Activated T-cell treated with anti-CD3 and anti-CD28 coated beads, Interleukin-2, amount 50 U/mL, for 24 hours (primary cell): ENCODE data around the gene SEPTIN6.
"Not testable (repeated sequence)": the region's sequence is repeated elsewhere in the genome, so short reads cannot be mapped to it uniquely, and the experiment has no call there.

Experiments
- DNase-seq: peaks from one replicate; pipeline ENCODE4 v3.0.0-alpha.2; 2020
- H3K27ac Mint-ChIP-seq: 2 replicates; pipeline ENCODE4 v1.8.0; 2020; ENCODE audit warnings: mild to moderate bottlenecking, mixed read lengths
- H3K27me3 Mint-ChIP-seq: 2 replicates; pipeline ENCODE4 v1.8.0; 2020; ENCODE audit warnings: mixed read lengths
- H3K36me3 Mint-ChIP-seq: 2 replicates; pipeline ENCODE4 v1.8.0; 2020; ENCODE audit warnings: low read depth, mixed read lengths
- H3K4me1 Mint-ChIP-seq: 2 replicates; pipeline ENCODE4 v1.8.0; 2020; ENCODE audit warnings: low read depth, mixed read lengths
- H3K4me3 Mint-ChIP-seq: 2 replicates; pipeline ENCODE4 v1.8.0; 2020; ENCODE audit warnings: mild to moderate bottlenecking, moderate library complexity, mixed read lengths
- H3K9me3 Mint-ChIP-seq: 2 replicates; pipeline ENCODE4 v1.8.0; 2020; ENCODE audit warnings: mixed read lengths

SEPTIN6 gene

GRCh38 chrX:119696251-119696890, 3.4 kb upstream of the SEPTIN6 start:
- no peaks in the 10 kb centered on the region for H3K9me3 Mint-ChIP-seq
- H3K36me3 Mint-ChIP-seq: peaks cover 13% of the 10 kb centered on the region
- peaks cover 14% of the 10 kb centered on the region for H3K4me1 Mint-ChIP-seq
- no peak for DNase-seq
- no peak overlapping the region for H3K4me3 Mint-ChIP-seq
- H3K27me3 Mint-ChIP-seq: no peaks in the 10 kb centered on the region
- H3K27ac Mint-ChIP-seq: no peak overlapping the region

- H3K9me3 Mint-ChIP-seq: no peaks in the 10 kb centered on the region
- H3K4me3 Mint-ChIP-seq: no peak overlapping the region
- H3K36me3 Mint-ChIP-seq: peaks cover 19% of the 10 kb centered on the region
- H3K4me1 Mint-ChIP-seq: peaks cover 22% of the 10 kb centered on the region
- DNase-seq: no peak
- H3K27ac Mint-ChIP-seq: no peak overlapping the region
- no peaks in the 10 kb centered on the region for H3K27me3 Mint-ChIP-seq
Observed at GRCh38 chrX:119695535-119696050, 2.6 kb upstream of the SEPTIN6 start.

DNA sequence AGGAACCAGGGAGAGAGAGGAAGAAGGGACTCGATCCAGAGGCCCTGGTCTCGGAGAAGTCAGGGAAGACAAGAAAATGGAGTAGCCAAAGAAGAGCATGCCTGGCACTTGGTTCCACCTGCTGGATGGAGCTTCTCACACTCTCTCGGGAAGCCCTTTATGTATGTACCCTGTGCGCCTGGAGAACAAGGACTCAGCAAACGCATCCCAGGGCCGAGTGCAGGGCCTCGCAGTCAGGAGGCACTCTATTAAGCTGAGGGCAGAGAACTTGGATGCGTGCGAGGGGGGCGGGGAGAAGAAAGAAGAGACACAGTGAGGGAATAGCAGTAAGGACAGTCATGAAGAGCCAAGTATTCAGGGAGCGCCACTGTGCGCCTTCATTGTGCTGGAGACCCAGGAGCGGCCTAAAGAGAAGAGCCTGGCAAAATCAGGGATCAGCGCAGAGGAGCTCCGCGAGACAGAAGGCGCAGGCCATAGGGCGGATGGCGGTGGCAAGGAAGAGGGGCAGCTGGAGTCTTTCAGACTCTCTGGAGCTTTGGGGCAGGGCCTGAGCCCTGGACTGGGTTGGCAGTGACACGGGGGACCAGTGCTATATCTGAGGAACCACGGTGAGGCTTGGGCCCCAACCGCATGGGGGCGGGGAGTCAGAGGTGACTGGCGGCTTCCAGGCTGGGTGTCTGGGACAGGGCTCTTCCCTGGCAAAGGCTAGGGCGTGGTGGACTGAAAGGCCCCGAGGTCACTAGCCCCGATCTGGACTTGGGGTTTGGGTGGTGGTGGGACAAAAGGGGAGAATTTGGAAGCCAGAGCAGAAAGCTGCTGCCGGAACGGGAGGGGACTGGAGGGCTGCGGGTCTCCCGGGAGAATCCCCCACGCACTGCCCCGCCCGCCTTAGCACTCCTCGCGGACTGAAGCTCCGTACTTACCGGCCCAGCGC, 1.9 kb upstream of the SEPTIN6 start:
- Mint-ChIP-seq H3K4me1 (peaks cover 26% of the 10 kb centered on the region), H3K27me3 (no peaks in the 10 kb centered on the region), H3K36me3 (peaks cover 23% of the 10 kb centered on the region), H3K9me3 (no peaks in the 10 kb centered on the region), H3K4me3 (no peak overlapping the region), H3K27ac (no peak overlapping the region)
- DNase-seq: no peak

DNA sequence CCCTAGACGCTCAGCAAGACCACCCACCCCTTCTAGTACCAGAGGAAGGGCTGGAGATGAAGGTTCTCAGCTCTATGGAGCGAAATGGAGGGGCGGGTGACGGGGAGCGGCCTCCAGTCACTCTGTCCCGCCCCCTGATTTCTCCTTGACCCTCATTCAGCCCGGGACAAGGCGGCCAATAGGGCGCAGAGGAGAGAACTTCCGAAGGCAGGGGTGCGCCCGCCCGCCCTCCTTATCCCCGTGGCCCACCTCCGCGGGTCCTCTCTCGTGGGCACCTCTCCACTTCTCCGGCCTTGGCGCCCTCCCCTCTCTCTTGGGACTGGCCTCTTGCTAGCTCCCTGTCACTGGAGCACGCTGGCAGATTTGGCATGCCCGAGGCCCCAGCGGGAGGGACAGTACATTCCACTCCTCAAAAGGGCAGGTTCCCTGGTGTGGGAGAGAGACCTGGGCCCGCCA, 1.1 kb upstream of the SEPTIN6 start:
- no peaks in the 10 kb centered on the region for H3K27me3 Mint-ChIP-seq
- peaks cover 25% of the 10 kb centered on the region for H3K36me3 Mint-ChIP-seq
- H3K27ac Mint-ChIP-seq: peak overlapping the region; percentile 53
- DNase-seq: no peak
- no peaks in the 10 kb centered on the region for H3K9me3 Mint-ChIP-seq
- H3K4me1 Mint-ChIP-seq: peaks cover 32% of the 10 kb centered on the region
- H3K4me3 Mint-ChIP-seq: peak overlapping the region; percentile 88

GRCh38 chrX:119692191-119693039, 553 bp downstream of the SEPTIN6 start:
- Mint-ChIP-seq H3K9me3 (no peaks in the 10 kb centered on the region), H3K27me3 (no peaks in the 10 kb centered on the region), H3K4me1 (peaks cover 42% of the 10 kb centered on the region), H3K27ac (peak overlapping the region; percentile 99), H3K4me3 (peak overlapping the region; percentile 88), H3K36me3 (peaks cover 35% of the 10 kb centered on the region)
- peak; percentile 84 for DNase-seq

DNA sequence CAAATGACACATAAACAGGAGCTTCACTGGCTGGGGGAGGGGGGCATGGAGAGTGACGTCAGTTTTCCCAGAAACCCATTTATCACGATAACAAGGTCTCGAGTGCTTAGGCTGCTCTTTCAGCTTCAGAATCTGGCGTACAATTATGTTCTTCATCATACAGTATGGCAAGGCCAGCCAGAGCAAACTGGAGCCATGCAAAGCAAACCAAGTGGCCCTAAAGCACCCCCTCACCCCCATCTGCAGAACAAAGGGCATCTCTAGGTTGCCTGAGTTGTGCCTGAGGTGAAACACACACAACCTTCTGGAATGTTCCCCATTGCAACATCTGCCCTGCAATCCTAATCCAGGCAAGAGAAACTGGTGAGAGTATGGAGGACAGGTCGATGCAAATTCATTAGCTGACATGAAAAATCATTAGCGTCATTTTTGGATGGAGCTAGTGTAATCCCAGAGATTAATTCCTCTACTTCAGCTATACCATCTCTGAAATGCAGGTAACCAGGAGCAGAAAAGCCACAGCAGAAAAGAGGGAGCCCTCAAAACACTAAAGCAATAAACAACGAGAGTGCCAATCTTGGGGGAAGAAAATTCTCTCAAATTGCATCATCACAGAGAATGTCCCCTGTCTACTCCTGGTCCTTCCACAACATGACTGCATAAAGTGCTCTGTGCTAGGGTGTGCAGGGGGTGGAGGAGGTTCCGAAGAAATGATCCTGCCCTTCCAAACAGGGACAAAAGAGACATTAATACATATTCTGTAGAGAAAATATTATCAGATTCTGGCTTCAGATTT, 1.8 kb downstream of the SEPTIN6 start:
- Mint-ChIP-seq H3K36me3 (peaks cover 47% of the 10 kb centered on the region), H3K4me3 (peak overlapping the region; percentile 88), H3K4me1 (peaks cover 55% of the 10 kb centered on the region), H3K27me3 (no peaks in the 10 kb centered on the region), H3K9me3 (no peaks in the 10 kb centered on the region), H3K27ac (peak overlapping the region; percentile 99)
- peak; percentile 79 for DNase-seq

DNA sequence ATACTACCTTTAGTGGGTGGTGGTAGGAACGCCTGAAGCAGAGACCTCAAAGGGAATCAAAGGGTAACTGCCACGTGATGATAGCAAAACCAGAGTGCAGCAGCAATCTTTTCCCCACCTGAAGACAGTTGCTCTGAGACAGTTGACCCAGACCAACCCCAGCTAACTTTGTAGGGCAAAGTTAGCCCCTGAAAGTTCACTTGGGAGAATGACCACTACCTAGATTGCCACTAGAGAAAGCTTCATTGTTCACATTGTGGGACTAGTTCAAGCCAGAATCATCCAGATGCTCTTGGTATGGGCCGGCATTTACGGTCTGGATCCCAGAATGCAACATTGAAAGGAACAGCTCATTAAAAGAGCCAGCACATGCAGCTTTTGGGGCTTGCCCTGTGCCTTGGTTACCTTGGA, 4.1 kb downstream of the SEPTIN6 start:
- peak; percentile 55 for DNase-seq

GRCh38 chrX:119687661-119688413, 5.1 kb downstream of the SEPTIN6 start:
- no peaks in the 10 kb centered on the region for H3K9me3 Mint-ChIP-seq
- H3K4me3 Mint-ChIP-seq: peak overlapping the region; percentile 88
- H3K27ac Mint-ChIP-seq: peak overlapping the region; percentile 99
- DNase-seq: peak; percentile 39
- no peaks in the 10 kb centered on the region for H3K27me3 Mint-ChIP-seq
- H3K36me3 Mint-ChIP-seq: peaks cover 68% of the 10 kb centered on the region
- peaks cover 78% of the 10 kb centered on the region for H3K4me1 Mint-ChIP-seq

More for the DNA sequence above, 4.1 kb downstream of the SEPTIN6 start:
- Mint-ChIP-seq H3K36me3 (peaks cover 65% of the 10 kb centered on the region), H3K4me1 (peaks cover 73% of the 10 kb centered on the region), H3K9me3 (no peaks in the 10 kb centered on the region), H3K27ac (peak overlapping the region; percentile 99), H3K27me3 (no peaks in the 10 kb centered on the region), H3K4me3 (peak overlapping the region; percentile 88)

- Mint-ChIP-seq H3K4me3 (peak overlapping the region; percentile 88), H3K27me3 (no peaks in the 10 kb centered on the region), H3K4me1 (peaks cover 89% of the 10 kb centered on the region), H3K27ac (peak overlapping the region; percentile 99), H3K9me3 (no peaks in the 10 kb centered on the region), H3K36me3 (peaks cover 61% of the 10 kb centered on the region)
- peak; percentile 60 for DNase-seq
Observed at GRCh38 chrX:119686087-119686691, 6.8 kb downstream of the SEPTIN6 start.

- peak overlapping the region; percentile 88 for H3K4me3 Mint-ChIP-seq
- no peaks in the 10 kb centered on the region for H3K27me3 Mint-ChIP-seq
- H3K27ac Mint-ChIP-seq: peak overlapping the region; percentile 99
- peaks cover 61% of the 10 kb centered on the region for H3K36me3 Mint-ChIP-seq
- DNase-seq: peak; percentile 70
- no peaks in the 10 kb centered on the region for H3K9me3 Mint-ChIP-seq
- H3K4me1 Mint-ChIP-seq: peaks cover 88% of the 10 kb centered on the region
Observed at GRCh38 chrX:119685225-119686066, 7.5 kb downstream of the SEPTIN6 start.

GRCh38 chrX:119684916-119685224, 8.1 kb downstream of the SEPTIN6 start:
- peaks cover 86% of the 10 kb centered on the region for H3K4me1 Mint-ChIP-seq
- H3K4me3 Mint-ChIP-seq: peak overlapping the region; percentile 88
- no peak for DNase-seq
- no peaks in the 10 kb centered on the region for H3K27me3 Mint-ChIP-seq
- H3K27ac Mint-ChIP-seq: peak overlapping the region; percentile 99
- H3K36me3 Mint-ChIP-seq: peaks cover 57% of the 10 kb centered on the region
- no peaks in the 10 kb centered on the region for H3K9me3 Mint-ChIP-seq

- Mint-ChIP-seq H3K4me3 (peak overlapping the region; percentile 88), H3K27ac (peak overlapping the region; percentile 99), H3K36me3 (peaks cover 57% of the 10 kb centered on the region), H3K4me1 (peaks cover 87% of the 10 kb centered on the region)
- not testable (repeated sequence) for DNase-seq, H3K9me3 Mint-ChIP-seq, H3K27me3 Mint-ChIP-seq
Observed at GRCh38 chrX:119684312-119684711, 8.7 kb downstream of the SEPTIN6 start.
